GM23248 (cell line): ENCODE measurements around the gene OR5B2.

ENCODE experiments used
- EZH2 ChIP-seq: fragments of 200-600 bp; sonication (generic); IDR thresholded peaks from 2 replicates; pipeline ENCODE4 v1.6.1; 2018; ENCODE audit warnings: antibody characterized with exemption, mild to moderate bottlenecking; ENCODE audit not compliant: insufficient read depth, poor library complexity, severe bottlenecking
- EZH2phosphoT487 ChIP-seq: fragments of 200-600 bp; sonication (generic); IDR thresholded peaks from 2 replicates; pipeline ENCODE4 v1.6.1; 2018; ENCODE audit warnings: antibody characterized with exemption, moderate library complexity, mild to moderate bottlenecking, low read depth; ENCODE audit not compliant: insufficient read depth

GRCh38 chr11:58395581-58395980 lies 32.3 kb downstream of the OR5B2 start:
- TF ChIP-seq EZH2: no peak
- TF ChIP-seq EZH2phosphoT487: no peak
